ENCODE results near the gene CAMK2N1. TPM values are rescaled to one million over a fixed set of nuclear protein-coding genes. Genes with fewer than 3 reads are reported as not detected.

The CAMK2N1 gene
- total and polyA plus RNA-seq, 2 experiments from 2014 or later, result 0.52 to 2.9 TPM

GRCh38 chr1:20493309-20493708, 7.3 kb upstream of the CAMK2N1 start (continued):
- TF ChIP-seq REST (IDR thresholded peaks at IDR 0.05; ENCODE audit: unreplicated experiment), result no peak

DNA sequence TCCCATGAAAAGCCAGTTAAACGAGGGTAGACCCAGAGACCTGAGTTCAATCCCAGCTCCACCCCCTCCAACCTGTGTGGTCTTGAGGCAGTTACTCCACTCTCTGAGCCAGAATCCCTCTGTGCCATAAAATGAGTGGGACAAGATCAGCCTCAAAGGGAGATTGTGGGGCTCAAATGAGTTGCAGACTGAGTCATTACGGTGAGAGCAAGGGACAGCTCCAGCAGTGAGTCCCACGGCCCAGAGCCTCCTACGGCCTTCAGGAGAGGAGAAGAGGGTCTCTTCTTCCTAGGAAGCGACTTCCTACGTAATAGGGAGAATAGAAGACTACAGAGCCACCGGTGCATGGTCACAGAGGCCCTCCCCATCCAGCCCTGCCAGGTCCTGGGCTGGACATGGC, 6.7 kb upstream of the CAMK2N1 start:
- Mint-ChIP-seq H3K9me3 (no peaks in the 10 kb centered on the region; the same call in 2 of the 3 replicates), H3K27me3 (ENCODE audit: insufficient read depth, low read depth, poor library complexity) (peaks cover 22% of the 10 kb centered on the region), H3K4me1 (peaks cover 22% of the 10 kb centered on the region), H3K36me3 (ENCODE audit: low read depth) (no peaks in the 10 kb centered on the region), H3K27ac (no peak overlapping the region), H3K4me3 (peak overlapping the region; percentile 4; the same call in 1 of the 3 replicates)
- H2AFZ ChIP-seq, result no peak overlapping the region
- no peaks in the 10 kb centered on the region for H3K36me3 ChIP-seq (ENCODE audit: insufficient read depth)
- H4K20me1 ChIP-seq (replicated peaks; ENCODE audit: insufficient read depth), result no peaks in the 10 kb centered on the region
- no peak overlapping the region for H3K27ac ChIP-seq (ENCODE audit: low read depth)
- H3K79me2 ChIP-seq (replicated peaks; ENCODE audit: insufficient read depth), result no peaks in the 10 kb centered on the region
- no peaks in the 10 kb centered on the region for H3K9me2 ChIP-seq (ENCODE audit: insufficient read depth)
- no peak overlapping the region for H3K4me2 ChIP-seq
- 0 out of 2 replicates have a peak, but pooled peaks cover 6% of the 10 kb centered on the region for H3F3A ChIP-seq (replicated peaks; ENCODE audit: low read depth)
- H3K4me3 ChIP-seq, result no peak overlapping the region
- DNase-seq (ENCODE audit: low spot score) (no peak), ATAC-seq (no peak)
- peaks cover 28% of the 10 kb centered on the region for H3K27me3 ChIP-seq (ENCODE audit: insufficient read depth)
- H3K4me1 ChIP-seq (ENCODE audit: insufficient read depth), result peaks cover 19% of the 10 kb centered on the region; the same call in 1 of the 2 replicates
- TF ChIP-seq ZNF331 (CRISPR knock-in tag; IDR thresholded peaks at IDR 0.05; ENCODE audit: low read depth), result no peak
- TF ChIP-seq JUNB (IDR thresholded peaks at IDR 0.05; ENCODE audit: unreplicated experiment), result no peak
- no peak for TF ChIP-seq REST (IDR thresholded peaks at IDR 0.05; ENCODE audit: unreplicated experiment)
- TF ChIP-seq NANOG (IDR thresholded peaks at IDR 0.05; ENCODE audit: borderline replicate concordance), result no peak
- TF ChIP-seq, protein P1, sequence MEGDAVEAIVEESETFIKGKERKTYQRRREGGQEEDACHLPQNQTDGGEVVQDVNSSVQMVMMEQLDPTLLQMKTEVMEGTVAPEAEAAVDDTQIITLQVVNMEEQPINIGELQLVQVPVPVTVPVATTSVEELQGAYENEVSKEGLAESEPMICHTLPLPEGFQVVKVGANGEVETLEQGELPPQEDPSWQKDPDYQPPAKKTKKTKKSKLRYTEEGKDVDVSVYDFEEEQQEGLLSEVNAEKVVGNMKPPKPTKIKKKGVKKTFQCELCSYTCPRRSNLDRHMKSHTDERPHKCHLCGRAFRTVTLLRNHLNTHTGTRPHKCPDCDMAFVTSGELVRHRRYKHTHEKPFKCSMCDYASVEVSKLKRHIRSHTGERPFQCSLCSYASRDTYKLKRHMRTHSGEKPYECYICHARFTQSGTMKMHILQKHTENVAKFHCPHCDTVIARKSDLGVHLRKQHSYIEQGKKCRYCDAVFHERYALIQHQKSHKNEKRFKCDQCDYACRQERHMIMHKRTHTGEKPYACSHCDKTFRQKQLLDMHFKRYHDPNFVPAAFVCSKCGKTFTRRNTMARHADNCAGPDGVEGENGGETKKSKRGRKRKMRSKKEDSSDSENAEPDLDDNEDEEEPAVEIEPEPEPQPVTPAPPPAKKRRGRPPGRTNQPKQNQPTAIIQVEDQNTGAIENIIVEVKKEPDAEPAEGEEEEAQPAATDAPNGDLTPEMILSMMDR (conservative IDR thresholded peaks at IDR 0.05; ENCODE audit: low read depth in 2 of 2), result no peak
- TF ChIP-seq ZNF114 (CRISPR knock-in tag; IDR thresholded peaks at IDR 0.05), result no peak
- no peak for TF ChIP-seq CREB1 (CRISPR knock-in tag; IDR thresholded peaks at IDR 0.05; ENCODE audit: low read depth)
- TF ChIP-seq EZH2 (IDR thresholded peaks at IDR 0.05; ENCODE audit: low read depth, unreplicated experiment), result no peak
- no peak for TF ChIP-seq STAT1 (IDR thresholded peaks at IDR 0.05; ENCODE audit: unreplicated experiment)
- TF ChIP-seq EZH2phosphoT487 (IDR thresholded peaks at IDR 0.05; ENCODE audit: unreplicated experiment), result no peak

All from GM23338 (cell line).